A549 (cell line): Measurements from ENCODE around the gene SLC22A23.

Experiments used
- ESRRA ChIP-seq: fragments of 150-350 bp; IDR thresholded peaks from 2 replicates; pipeline ENCODE4 v1.6.1; 2014; ENCODE audit warnings: mild to moderate bottlenecking, low read length, borderline replicate concordance
- NR3C1 ChIP-seq: fragments of >200 bp; sonication (Bioruptor Twin); formaldehyde crosslinking; IDR thresholded peaks from 3 replicates; pipeline ENCODE4 v1.6.1; 2017
- POLR2A ChIP-seq: IDR thresholded peaks from 2 replicates; pipeline ENCODE4 v1.6.1; 2012; ENCODE audit warnings: mild to moderate bottlenecking, low read length
- TF ChIP-seq, protein P1 (sequence below): fragments of >200 bp; sonication (Bioruptor Twin); formaldehyde crosslinking; IDR thresholded peaks from 3 replicates; pipeline ENCODE4 v1.5.1; 2016

DNA sequence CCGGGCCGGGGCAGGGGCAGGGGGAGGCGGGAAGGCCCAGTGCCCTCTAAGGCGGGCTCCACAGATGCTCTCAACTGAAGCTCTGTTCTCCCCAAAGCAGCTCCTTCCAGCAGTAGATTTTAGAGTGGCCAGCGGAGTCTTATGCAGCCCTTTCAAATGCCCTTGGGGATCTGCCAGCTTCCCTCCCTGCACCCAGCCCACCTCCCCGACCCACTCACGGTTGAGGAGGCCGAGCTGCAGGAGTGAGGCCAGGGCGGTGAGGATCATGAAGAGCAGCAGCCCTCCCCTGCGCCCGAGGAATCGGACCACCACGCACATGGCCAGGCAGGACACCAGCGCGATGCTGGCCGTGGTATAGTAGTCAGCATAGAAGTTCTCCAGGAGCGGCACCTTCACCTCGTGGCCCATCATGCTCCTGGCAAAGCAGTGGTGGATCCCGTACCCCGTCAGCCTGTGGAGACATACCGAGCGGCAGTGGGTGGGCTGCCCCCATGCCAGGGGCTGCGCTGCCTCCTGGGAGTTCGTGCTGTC is 170.1 kb downstream of the SLC22A23 start:
- TF ChIP-seq ESRRA (no peak), POLR2A (no peak), NR3C1 (no peak)
- TF ChIP-seq, protein P1, sequence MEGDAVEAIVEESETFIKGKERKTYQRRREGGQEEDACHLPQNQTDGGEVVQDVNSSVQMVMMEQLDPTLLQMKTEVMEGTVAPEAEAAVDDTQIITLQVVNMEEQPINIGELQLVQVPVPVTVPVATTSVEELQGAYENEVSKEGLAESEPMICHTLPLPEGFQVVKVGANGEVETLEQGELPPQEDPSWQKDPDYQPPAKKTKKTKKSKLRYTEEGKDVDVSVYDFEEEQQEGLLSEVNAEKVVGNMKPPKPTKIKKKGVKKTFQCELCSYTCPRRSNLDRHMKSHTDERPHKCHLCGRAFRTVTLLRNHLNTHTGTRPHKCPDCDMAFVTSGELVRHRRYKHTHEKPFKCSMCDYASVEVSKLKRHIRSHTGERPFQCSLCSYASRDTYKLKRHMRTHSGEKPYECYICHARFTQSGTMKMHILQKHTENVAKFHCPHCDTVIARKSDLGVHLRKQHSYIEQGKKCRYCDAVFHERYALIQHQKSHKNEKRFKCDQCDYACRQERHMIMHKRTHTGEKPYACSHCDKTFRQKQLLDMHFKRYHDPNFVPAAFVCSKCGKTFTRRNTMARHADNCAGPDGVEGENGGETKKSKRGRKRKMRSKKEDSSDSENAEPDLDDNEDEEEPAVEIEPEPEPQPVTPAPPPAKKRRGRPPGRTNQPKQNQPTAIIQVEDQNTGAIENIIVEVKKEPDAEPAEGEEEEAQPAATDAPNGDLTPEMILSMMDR = no peak
